ENCODE results near the gene MAPKAPK3. TPM values are rescaled to one million over a fixed set of nuclear protein-coding genes. Genes with fewer than 3 reads are reported as not detected.

The MAPKAPK3 gene
- total and polyA plus RNA-seq, 2 of the 8 experiments (the other 6 are each of a cell fraction or from before 2014, with no cell fraction given): 65.4 to 99.8 TPM

GRCh38 chr3:50661321-50661837, 44.4 kb downstream of the MAPKAPK3 start (continued):
- no peak for TF ChIP-seq CHD7 (IDR thresholded peaks at IDR 0.05; ENCODE audit: insufficient replicate concordance, low read length)
- TF ChIP-seq SUZ12 (IDR thresholded peaks at IDR 0.05; ENCODE audit: low read length): no peak
- no peak for TF ChIP-seq BRCA1 (IDR thresholded peaks at IDR 0.05; ENCODE audit: low read depth, low read length)
- TF ChIP-seq SIN3A (conservative IDR thresholded peaks at IDR 0.05 in 1 of 2, IDR thresholded peaks at IDR 0.05 in 1 of 2; ENCODE audit: low read depth in 1 of 2, low read length in 2 of 2): no peak
- TF ChIP-seq NANOG (IDR thresholded peaks at IDR 0.05; ENCODE audit: insufficient read depth, low read depth, low read length, poor library complexity, severe bottlenecking): no peak
- TF ChIP-seq NRF1 (IDR thresholded peaks at IDR 0.05; ENCODE audit: low read depth, low read length): no peak
- TF ChIP-seq CBX8 (IDR thresholded peaks at IDR 0.05; ENCODE audit: borderline replicate concordance, low read depth, low read length): no peak
- no peak for TF ChIP-seq PHF8 (conservative IDR thresholded peaks at IDR 0.05; ENCODE audit: low read depth, low read length)
